NB4 (cell line): ENCODE measurements around the gene MZF1.

Experiments used
- DNase-seq: peaks from one replicate; pipeline ENCODE4 v3.0.0; 2010; ENCODE audit warnings: low read depth
- H3K4me3 ChIP-seq: one replicate; pipeline ENCODE4 v1.5.1; 2011; ENCODE audit warnings: mild to moderate bottlenecking, low read depth, low read length, moderate library complexity
- MYC ChIP-seq: IDR thresholded peaks from 2 replicates; pipeline ENCODE4 v1.6.1; 2011; ENCODE audit warnings: low read depth, low read length
- POLR2A ChIP-seq: IDR thresholded peaks from 2 replicates; pipeline ENCODE4 v1.6.1; 2011; ENCODE audit warnings: mild to moderate bottlenecking; ENCODE audit not compliant: insufficient read length; ENCODE audit errors: extremely low read depth
- TF ChIP-seq, protein P1 (sequence below): IDR thresholded peaks from one replicate; pipeline ENCODE4 v1.5.1; 2012; ENCODE audit warnings: low read depth, low read length
- TF ChIP-seq, protein P2 (sequence below): IDR thresholded peaks from 2 replicates; pipeline ENCODE4 v1.6.1; 2011; ENCODE audit warnings: low read depth, low read length

Gene MZF1

DNA sequence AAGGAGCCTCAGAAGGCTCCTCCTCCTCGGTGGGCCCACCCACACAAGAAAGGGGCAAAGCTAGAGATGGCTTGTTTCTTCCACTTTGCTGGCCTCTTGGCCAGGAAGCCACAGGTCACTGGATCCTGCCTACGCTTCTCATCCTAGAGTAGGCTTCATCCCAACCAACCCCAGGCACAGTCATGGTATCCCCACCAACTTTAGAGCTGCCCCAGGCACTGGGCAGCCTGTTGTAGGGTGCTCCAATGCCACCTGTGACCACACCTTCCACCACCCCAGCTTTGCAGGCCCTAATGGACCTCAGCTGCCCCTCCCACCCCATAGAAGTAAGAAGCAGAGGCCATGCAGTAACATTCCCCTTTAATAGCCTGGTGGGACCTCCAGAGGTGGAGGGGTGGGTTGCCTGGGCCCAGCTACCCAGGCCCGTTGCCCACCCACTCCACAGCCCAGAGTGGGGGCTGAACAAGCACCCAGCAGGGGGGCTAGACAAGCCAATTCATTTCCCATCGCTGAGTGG, 17.7 kb downstream of the MZF1 start:
- DNase-seq = no peak
- peak overlapping the region; percentile 52 for H3K4me3 ChIP-seq
- TF ChIP-seq, protein P1, sequence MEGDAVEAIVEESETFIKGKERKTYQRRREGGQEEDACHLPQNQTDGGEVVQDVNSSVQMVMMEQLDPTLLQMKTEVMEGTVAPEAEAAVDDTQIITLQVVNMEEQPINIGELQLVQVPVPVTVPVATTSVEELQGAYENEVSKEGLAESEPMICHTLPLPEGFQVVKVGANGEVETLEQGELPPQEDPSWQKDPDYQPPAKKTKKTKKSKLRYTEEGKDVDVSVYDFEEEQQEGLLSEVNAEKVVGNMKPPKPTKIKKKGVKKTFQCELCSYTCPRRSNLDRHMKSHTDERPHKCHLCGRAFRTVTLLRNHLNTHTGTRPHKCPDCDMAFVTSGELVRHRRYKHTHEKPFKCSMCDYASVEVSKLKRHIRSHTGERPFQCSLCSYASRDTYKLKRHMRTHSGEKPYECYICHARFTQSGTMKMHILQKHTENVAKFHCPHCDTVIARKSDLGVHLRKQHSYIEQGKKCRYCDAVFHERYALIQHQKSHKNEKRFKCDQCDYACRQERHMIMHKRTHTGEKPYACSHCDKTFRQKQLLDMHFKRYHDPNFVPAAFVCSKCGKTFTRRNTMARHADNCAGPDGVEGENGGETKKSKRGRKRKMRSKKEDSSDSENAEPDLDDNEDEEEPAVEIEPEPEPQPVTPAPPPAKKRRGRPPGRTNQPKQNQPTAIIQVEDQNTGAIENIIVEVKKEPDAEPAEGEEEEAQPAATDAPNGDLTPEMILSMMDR = no peak
- TF ChIP-seq MYC = no peak

DNA sequence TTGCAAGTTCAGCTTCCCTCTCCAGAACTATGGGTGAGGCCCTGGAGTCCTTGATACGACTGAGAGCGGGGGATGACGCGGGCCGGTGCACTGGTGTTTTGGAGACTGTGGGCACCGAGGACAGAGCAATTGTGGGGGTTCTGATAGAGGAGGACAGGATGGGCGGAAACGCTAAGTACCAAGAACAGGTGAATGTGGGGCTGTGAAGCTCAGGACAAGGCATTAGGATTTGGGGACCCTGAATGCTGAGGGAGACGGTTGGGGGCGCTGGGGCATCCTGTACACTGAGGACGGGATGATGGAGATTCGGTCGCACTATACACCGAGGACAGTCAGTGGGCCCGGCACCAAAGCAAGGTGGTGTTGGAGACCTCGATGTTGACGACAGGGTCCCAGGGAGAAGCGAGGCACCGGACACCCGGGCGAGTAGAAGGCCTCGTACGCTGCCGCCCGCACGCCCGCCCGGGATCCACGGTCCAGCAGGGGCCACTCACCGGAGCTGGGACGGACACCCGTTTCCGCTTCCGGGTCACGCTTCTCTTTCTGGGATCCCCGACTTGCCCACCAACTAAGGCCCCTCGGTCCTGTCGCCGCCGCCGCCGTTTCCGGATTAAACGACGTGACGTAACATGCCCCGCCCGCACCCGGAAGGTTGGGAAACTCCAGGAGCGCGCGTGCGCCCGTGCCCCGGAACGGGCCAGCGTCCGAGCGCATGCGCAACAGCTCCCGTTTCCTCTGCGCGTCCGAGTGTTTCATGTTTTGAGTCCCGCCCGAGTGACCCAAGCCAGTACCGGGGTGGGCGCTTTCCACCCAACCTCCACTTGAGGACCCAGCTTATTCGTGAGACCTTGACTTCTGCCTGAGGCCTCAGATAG, 18.4 kb downstream of the MZF1 start, which contains the start of gene CHMP2A:
CHMP2A (minus strand) TSS at position 612 of the 875 bp plus-strand sequence. CDS start 893 bp downstream, outside the sequence.
- TF ChIP-seq, protein P1 = no peak
- TF ChIP-seq MYC (peak; percentile 72), POLR2A (peak; percentile 61)
- TF ChIP-seq, protein P2, sequence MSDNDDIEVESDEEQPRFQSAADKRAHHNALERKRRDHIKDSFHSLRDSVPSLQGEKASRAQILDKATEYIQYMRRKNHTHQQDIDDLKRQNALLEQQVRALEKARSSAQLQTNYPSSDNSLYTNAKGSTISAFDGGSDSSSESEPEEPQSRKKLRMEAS = peak; percentile 59
- DNase-seq = peak; percentile 97
- H3K4me3 ChIP-seq = peak within 1 kb of the TSS; percentile 62

DNA sequence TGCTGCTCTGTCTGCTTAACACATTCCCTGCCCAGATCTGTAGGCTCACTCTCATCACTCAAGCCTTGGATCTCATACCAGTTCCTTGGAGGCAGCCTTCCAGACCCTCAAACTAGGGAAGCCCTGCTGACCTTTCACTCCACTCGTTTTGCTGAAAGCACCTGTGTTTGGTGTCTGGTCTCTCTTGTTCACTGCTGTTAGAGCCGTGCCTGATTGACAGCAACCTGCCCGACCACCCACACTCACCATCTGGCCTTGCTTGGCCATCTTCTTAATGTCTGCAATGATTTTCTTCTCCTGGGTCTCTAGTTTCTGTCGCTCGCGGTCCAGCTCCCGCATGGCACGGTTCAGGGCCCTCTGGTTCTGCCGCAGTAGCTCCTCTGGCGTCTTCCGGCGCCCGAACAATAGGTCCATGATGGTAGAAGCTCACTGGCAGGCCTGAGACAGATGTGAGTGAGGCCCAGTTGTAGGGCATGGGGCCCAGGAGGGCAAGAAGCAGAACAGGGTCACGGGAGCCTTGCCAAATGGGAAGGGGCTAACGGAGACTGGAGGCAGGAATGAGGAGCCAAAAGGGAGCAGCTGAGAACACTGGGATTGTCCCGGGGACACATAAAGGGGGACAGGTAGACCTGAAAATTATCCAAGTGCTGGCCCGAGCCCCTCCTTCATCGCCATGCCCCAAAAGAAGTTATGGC, 19.2 kb downstream of the MZF1 start:
- H3K4me3 ChIP-seq = peak overlapping the region; percentile 62
- TF ChIP-seq, protein P1 = no peak
- TF ChIP-seq POLR2A = no peak
- TF ChIP-seq MYC = no peak
- TF ChIP-seq, protein P2 = no peak
- peak; percentile 23 for DNase-seq

DNA sequence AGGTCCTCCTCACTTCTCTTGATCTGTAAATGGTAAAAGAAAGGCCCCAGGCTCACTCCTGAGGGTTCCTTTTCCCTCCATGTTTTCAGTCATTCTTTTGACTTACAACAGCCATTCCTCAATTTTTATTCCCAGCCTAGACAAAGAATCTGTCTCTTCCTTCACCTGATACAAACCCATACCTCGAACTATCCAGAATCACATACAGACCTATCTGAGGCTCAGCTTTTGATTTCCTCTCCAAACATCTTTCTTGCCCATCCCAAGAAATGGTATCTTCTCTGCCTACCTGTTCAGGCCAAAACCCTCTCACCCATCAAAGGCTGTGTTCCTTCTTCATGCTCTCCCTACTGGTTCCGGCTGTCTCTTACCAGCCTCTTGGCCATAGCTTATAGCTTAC, 20.5 kb downstream of the MZF1 start:
- H3K4me3 ChIP-seq = no peak overlapping the region

DNA sequence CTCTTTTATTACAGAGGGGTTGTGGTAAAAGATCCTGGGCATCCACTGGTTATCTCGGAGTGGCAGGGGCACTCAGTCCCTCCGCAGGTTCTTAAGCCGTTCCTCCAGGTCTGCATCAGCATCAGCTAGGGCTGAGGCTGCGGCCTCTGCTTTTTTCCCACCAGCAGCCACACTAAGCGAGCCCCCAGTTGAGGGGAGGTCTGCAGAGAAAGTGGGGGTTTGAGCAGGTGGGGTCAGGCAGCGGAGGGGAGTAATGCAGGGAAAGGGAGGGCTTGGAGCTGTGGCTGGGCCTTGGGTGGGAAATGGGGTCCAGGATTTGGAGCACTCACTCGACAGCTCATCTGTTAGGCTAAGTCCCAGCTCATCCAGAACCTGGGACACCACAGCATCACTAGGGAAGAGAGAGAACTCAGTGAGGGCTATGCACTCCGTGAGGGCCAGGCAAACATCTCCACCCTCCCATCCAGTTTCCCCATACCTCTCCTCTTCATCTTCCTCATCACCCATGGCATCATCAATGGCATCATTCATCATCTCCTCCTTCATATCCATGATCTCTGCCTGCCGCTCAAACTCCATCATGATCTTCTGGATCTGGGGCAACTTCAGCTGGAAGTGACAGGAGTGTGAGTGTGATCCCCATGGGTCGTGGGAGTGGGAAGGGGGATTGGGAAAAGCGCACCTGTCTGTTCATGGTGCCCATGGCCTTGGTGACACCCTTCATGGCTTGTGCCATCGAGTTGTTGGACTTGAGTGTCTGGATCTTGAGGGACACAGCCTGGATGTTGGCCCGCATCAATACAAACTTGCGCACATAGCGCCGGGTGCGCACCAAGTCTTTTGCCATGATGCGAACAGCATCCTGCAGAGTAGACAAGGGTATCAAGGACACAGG, 21.3 kb downstream of the MZF1 start:
- DNase-seq = peak; percentile 20
- TF ChIP-seq POLR2A = no peak
- TF ChIP-seq, protein P1 = no peak
- TF ChIP-seq, protein P2 = no peak
- no peak for TF ChIP-seq MYC
- H3K4me3 ChIP-seq = no peak overlapping the region

More for the DNA sequence above, 20.5 kb downstream of the MZF1 start:
- peak; percentile 7 for DNase-seq
- TF ChIP-seq, protein P1 = no peak
